ENCODE measurements around the gene PARD3. TPM values are rescaled to one million over a fixed set of nuclear protein-coding genes. Genes with fewer than 3 reads are reported as not detected.

Gene PARD3
- total RNA-seq, 1 experiment from 2014 or later, result 57.4 TPM

DNA sequence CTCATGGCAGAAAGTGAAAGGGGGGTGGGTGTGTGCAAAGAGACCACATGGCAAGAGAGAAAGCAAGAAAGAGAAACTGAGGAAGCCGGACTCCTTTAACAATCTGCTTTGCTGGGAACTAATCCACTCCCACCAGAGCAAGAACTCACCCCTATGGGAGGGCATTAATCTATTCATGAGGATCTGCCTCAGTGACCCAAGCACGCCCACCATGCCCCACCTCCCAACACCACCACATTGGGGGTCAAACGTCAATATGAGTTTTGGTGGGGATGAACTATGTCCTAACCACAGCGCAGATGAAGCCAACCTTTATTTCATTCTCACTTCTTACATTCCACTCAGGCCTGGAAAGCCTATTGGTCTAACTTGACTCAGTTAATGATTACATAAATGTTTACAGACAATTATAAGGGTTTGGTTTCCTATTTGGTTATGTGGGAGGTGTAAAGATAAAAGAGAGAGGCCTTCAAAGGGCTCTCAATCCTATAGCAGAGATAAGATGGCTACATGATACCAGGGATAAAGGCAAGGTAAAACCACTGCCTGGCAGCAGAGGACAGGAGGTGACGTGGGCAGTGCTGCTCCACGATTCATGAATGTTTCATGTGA, 601.8 kb downstream of the PARD3 start:
- no peak for DNase-seq
- CTCF ChIA-PET, result no interaction called here

DNA sequence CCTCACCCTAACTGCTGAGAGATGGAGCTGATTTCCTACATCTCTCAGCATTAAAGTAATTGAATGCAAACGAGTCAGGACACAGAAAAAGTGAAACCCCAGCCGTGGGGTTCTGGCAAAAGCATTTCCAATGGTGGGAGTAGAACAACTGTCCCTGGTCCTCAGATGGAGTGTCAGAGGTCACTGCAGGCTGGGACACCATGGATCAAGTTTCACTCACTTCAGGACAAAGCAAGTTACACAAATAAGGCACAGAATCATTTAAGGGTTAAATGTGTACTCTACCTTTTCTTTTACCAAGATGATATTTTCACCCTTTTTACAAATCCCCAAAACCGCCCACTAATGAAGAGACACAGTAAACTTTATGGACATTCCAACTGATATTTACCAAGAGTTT, 607.8 kb downstream of the PARD3 start:
- H4K20me1 ChIP-seq (ENCODE audit: insufficient read depth), result no peaks in the 10 kb centered on the region
- TF ChIP-seq, protein P1, sequence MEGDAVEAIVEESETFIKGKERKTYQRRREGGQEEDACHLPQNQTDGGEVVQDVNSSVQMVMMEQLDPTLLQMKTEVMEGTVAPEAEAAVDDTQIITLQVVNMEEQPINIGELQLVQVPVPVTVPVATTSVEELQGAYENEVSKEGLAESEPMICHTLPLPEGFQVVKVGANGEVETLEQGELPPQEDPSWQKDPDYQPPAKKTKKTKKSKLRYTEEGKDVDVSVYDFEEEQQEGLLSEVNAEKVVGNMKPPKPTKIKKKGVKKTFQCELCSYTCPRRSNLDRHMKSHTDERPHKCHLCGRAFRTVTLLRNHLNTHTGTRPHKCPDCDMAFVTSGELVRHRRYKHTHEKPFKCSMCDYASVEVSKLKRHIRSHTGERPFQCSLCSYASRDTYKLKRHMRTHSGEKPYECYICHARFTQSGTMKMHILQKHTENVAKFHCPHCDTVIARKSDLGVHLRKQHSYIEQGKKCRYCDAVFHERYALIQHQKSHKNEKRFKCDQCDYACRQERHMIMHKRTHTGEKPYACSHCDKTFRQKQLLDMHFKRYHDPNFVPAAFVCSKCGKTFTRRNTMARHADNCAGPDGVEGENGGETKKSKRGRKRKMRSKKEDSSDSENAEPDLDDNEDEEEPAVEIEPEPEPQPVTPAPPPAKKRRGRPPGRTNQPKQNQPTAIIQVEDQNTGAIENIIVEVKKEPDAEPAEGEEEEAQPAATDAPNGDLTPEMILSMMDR (conservative IDR thresholded peaks at IDR 0.05), result no peak
- no peak for TF ChIP-seq EZH2 (IDR thresholded peaks at IDR 0.05; ENCODE audit: low read depth)
- no peaks in the 10 kb centered on the region for H3K4me1 ChIP-seq (replicated peaks; ENCODE audit: insufficient read depth)
- H3F3A ChIP-seq (ENCODE audit: insufficient read depth, low read depth), result no peaks in the 10 kb centered on the region
- intact Hi-C loops (cut with micrococcal nuclease; ENCODE audit: unreplicated experiment), result no loop called here
- no peak for DNase-seq
- ChIA-PET CTCF (no interaction called here), POLR2A (ENCODE audit: unreplicated experiment) (no interaction called here)
- H3K36me3 ChIP-seq (ENCODE audit: low read depth), result no peaks in the 10 kb centered on the region
- H3K27ac ChIP-seq, result no peak overlapping the region
- no peak overlapping the region for H3K4me2 ChIP-seq
- no peak overlapping the region for H3K4me3 ChIP-seq
- H3K9me3 ChIP-seq (ENCODE audit: insufficient read depth, low read depth), result no peaks in the 10 kb centered on the region
- no TSS peak for BruUV-seq (replicated peaks)
- no peaks in the 10 kb centered on the region for H3K27me3 ChIP-seq (ENCODE audit: insufficient read depth, low read depth)
- no peaks in the 10 kb centered on the region for H3K9me2 ChIP-seq (ENCODE audit: insufficient read depth)
- H3K79me2 ChIP-seq (ENCODE audit: low read depth), result no peaks in the 10 kb centered on the region
- no peak overlapping the region for H2AFZ ChIP-seq

More for the DNA sequence above, 601.8 kb downstream of the PARD3 start:
- no peak overlapping the region for H2AFZ ChIP-seq
- BruUV-seq (replicated peaks), result no TSS peak
- H3K4me3 ChIP-seq, result no peak overlapping the region
- H3K9me2 ChIP-seq (ENCODE audit: insufficient read depth), result no peaks in the 10 kb centered on the region
- H3F3A ChIP-seq (ENCODE audit: insufficient read depth, low read depth), result no peaks in the 10 kb centered on the region
- intact Hi-C loops (cut with micrococcal nuclease; ENCODE audit: unreplicated experiment), result no loop called here
- H4K20me1 ChIP-seq (ENCODE audit: insufficient read depth), result no peaks in the 10 kb centered on the region
- no peaks in the 10 kb centered on the region for H3K4me1 ChIP-seq (replicated peaks; ENCODE audit: insufficient read depth)
- TF ChIP-seq, protein P1 (conservative IDR thresholded peaks at IDR 0.05), result no peak
- no peaks in the 10 kb centered on the region for H3K36me3 ChIP-seq (ENCODE audit: low read depth)
- POLR2A ChIA-PET (ENCODE audit: unreplicated experiment), result no interaction called here
- H3K79me2 ChIP-seq (ENCODE audit: low read depth), result no peaks in the 10 kb centered on the region
- no peak overlapping the region for H3K4me2 ChIP-seq
- H3K9me3 ChIP-seq (ENCODE audit: insufficient read depth, low read depth), result no peaks in the 10 kb centered on the region
- no peak overlapping the region for H3K27ac ChIP-seq
- no peaks in the 10 kb centered on the region for H3K27me3 ChIP-seq (ENCODE audit: insufficient read depth, low read depth)

DNA sequence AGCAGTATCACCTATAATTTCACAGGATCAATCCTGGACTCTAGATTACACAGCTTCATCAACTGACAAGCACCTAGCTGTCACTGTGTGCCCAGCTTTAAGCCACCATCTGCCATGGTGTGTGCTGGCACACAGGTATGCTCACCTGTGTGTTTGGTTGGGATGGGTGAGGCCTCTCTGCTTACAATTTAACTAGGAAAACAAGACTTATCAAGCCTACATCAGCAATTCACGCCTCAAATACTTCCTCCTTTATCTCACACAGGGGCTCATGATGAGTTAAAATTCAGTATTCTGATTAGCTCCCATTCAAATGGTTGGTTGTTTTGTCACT, 608.2 kb downstream of the PARD3 start:
- Histone ChIP-seq H3K4me2 (no peak overlapping the region), H3F3A (ENCODE audit: insufficient read depth, low read depth) (no peaks in the 10 kb centered on the region), H3K4me1 (replicated peaks; ENCODE audit: insufficient read depth) (no peaks in the 10 kb centered on the region), H3K9me3 (ENCODE audit: insufficient read depth, low read depth) (no peaks in the 10 kb centered on the region), H3K27me3 (ENCODE audit: insufficient read depth, low read depth) (no peaks in the 10 kb centered on the region), H3K9me2 (ENCODE audit: insufficient read depth) (no peaks in the 10 kb centered on the region), H2AFZ (no peak overlapping the region), H3K4me3 (no peak overlapping the region), H3K36me3 (ENCODE audit: low read depth) (no peaks in the 10 kb centered on the region), H3K79me2 (ENCODE audit: low read depth) (no peaks in the 10 kb centered on the region), H3K27ac (no peak overlapping the region), H4K20me1 (ENCODE audit: insufficient read depth) (no peaks in the 10 kb centered on the region)
- TF ChIP-seq, protein P1 (conservative IDR thresholded peaks at IDR 0.05), result no peak
- no peak for TF ChIP-seq EZH2 (IDR thresholded peaks at IDR 0.05; ENCODE audit: low read depth)
- no peak for DNase-seq
- ChIA-PET CTCF (no interaction called here), POLR2A (ENCODE audit: unreplicated experiment) (no interaction called here)
- intact Hi-C loops (cut with micrococcal nuclease; ENCODE audit: unreplicated experiment), result no loop called here
- no TSS peak for BruUV-seq (replicated peaks)
